HFF-Myc (cell line): Measurements from ENCODE around the gene NUP160.
"Not testable (repeated sequence)": the region's sequence is repeated elsewhere in the genome, so short reads cannot be mapped to it uniquely, and the experiment has no call there.

Experiments
- DNase-seq: peaks from one replicate; pipeline ENCODE4 v3.0.0-alpha.2; 2011; ENCODE audit warnings: low read depth; ENCODE audit errors: extremely low read depth
- H3K4me3 ChIP-seq: replicated peaks from 2 replicates; pipeline ENCODE4 v1.5.1; 2011; ENCODE audit warnings: low read depth, mild to moderate bottlenecking, control low read depth, low read length
- CTCF ChIP-seq: IDR thresholded peaks from 2 replicates; pipeline ENCODE4 v1.5.1; 2012; ENCODE audit warnings: mild to moderate bottlenecking, low read depth, low read length, control low read depth; ENCODE audit errors: missing control alignments

NUP160 gene

GRCh38 chr11:47887910-47888569, 39.9 kb upstream of the NUP160 start:
- H3K4me3 ChIP-seq: no peak overlapping the region
- TF ChIP-seq CTCF: no peak
- no peak for DNase-seq

- no peak for DNase-seq
- TF ChIP-seq CTCF: no peak
Measured at GRCh38 chr11:47886096-47886495, 37.9 kb upstream of the NUP160 start.

GRCh38 chr11:47882437-47882836, 34.3 kb upstream of the NUP160 start:
- DNase-seq, H3K4me3 ChIP-seq: not testable (repeated sequence)

More at GRCh38 chr11:47886096-47886495, 37.9 kb upstream of the NUP160 start:
- H3K4me3 ChIP-seq: no peak overlapping the region

- no peak for DNase-seq
- no peak overlapping the region for H3K4me3 ChIP-seq
- TF ChIP-seq CTCF: no peak
Measured at GRCh38 chr11:47881145-47881544, 33.0 kb upstream of the NUP160 start.

- no peak for DNase-seq
- no peak overlapping the region for H3K4me3 ChIP-seq
- no peak for TF ChIP-seq CTCF
Measured at GRCh38 chr11:47879259-47880158, 31.4 kb upstream of the NUP160 start.

GRCh38 chr11:47875858-47876257, 27.7 kb upstream of the NUP160 start:
- not testable (repeated sequence) for H3K4me3 ChIP-seq, DNase-seq

GRCh38 chr11:47870404-47870803, 22.3 kb upstream of the NUP160 start:
- H3K4me3 ChIP-seq: no peak overlapping the region
- TF ChIP-seq CTCF: no peak
- no peak for DNase-seq
